Keratinocyte (primary cell): ENCODE measurements around the gene LSM14A.

Source experiments
- CTCF ChIP-seq, 3 experiments: IDR thresholded peaks in 1 of 3; conservative IDR thresholded peaks in 1 of 3; optimal IDR thresholded peaks in 1 of 3; 2 replicates in 2 of 3; 3 replicates in 1 of 3; pipeline versions ENCODE3 to v1.5.1; 2011; ENCODE audit warnings: low read length in 3 of 3, mild to moderate bottlenecking in 3 of 3, moderate library complexity in 2 of 3, control low read depth in 1 of 3, inconsistent platforms in 1 of 3; ENCODE audit not compliant: insufficient read depth in 2 of 3; ENCODE audit errors: extremely low read depth in 1 of 3
- EZH2 ChIP-seq: IDR thresholded peaks from one replicate; pipeline ENCODE4 v1.6.1; 2012; ENCODE audit warnings: inconsistent platforms, mild to moderate bottlenecking, low read length, moderate library complexity

- no peak for TF ChIP-seq EZH2
- no peak for TF ChIP-seq CTCF (optimal IDR thresholded peaks at IDR 0.05 in 1 of 3, IDR thresholded peaks at IDR 0.05 in 1 of 3, conservative IDR thresholded peaks at IDR 0.05 in 1 of 3; ENCODE audit: extremely low read depth in 1 of 3, insufficient read depth in 2 of 3, low read length in 3 of 3)
Measured at GRCh38 chr19:34150558-34150957, 21.7 kb upstream of the LSM14A start.
